ENCODE measurements around the gene VRK1.
"Not testable (repeated sequence)": the region's sequence is repeated elsewhere in the genome, so short reads cannot be mapped to it uniquely, and the experiment has no call there.

Gene VRK1, protein sequence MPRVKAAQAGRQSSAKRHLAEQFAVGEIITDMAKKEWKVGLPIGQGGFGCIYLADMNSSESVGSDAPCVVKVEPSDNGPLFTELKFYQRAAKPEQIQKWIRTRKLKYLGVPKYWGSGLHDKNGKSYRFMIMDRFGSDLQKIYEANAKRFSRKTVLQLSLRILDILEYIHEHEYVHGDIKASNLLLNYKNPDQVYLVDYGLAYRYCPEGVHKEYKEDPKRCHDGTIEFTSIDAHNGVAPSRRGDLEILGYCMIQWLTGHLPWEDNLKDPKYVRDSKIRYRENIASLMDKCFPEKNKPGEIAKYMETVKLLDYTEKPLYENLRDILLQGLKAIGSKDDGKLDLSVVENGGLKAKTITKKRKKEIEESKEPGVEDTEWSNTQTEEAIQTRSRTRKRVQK

DNA sequence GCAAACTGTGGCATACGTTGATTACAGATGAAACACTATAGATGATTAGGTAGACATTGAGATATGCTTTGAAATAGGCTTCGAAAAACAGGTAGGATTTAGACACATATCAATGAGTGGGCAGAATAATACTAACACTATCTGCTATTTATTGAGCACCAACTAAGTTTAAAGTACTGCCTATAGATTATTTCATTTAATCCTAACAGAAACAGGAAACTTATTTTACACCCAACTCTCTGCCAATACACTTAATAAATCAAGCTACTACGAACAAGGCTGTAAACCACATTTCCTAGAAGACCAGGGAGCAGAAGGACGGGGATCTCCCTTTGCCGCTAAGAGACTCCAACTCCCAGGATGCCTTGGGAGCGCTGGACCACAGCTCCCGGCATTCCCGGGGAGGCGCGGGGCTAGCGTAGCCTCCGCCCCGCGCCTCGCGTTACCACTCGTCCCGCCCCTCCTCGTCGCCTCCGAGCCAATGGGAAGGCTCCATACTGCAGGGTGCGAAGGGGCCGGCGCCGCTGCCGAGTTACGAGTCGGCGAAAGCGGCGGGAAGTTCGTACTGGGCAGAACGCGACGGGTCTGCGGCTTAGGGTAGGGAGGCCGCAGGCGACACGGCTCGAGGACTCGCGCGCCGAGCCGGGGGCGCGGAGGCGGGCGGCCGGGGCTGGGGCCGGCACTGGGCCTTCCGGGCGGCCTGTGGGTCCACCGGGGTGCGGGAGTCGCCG is at the start of gene VRK1:
VRK1 (plus strand) TSS at position 532 of the 731 bp plus-strand sequence. CDS start 36,090 bp downstream, outside the sequence.
- DNase-seq: peak; percentile 96 to 98
- TF ChIP-seq GATA1 (IDR thresholded peaks at IDR 0.05; ENCODE audit: low read depth, low read length) (no peak), POLR2A (IDR thresholded peaks at IDR 0.05; ENCODE audit: low read length) (peak; percentile 88)

DNA sequence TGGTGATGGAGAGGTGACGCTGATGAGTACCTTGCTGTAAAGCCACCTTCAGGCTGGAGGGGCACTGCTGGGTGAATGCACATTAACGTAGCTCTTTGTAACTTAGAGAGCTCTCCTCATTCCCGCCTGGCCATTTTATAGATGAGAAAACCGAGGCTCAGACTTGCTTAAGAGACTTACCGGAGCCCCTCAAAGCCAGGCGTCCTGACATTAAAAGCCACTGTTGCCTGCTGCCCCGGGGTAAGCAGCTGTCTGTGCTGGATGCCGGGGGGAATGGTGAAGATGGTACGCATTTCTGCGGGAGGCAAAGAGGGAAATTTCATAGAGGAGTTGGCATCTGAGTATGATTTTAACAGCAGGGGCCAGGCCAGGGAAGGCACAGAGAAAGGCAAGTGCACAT is 49.6 kb upstream of the VRK1 start:
- no peak for DNase-seq
- TF ChIP-seq POLR2A (IDR thresholded peaks at IDR 0.05; ENCODE audit: low read length) (no peak), GATA1 (IDR thresholded peaks at IDR 0.05; ENCODE audit: low read depth, low read length) (no peak)

DNA sequence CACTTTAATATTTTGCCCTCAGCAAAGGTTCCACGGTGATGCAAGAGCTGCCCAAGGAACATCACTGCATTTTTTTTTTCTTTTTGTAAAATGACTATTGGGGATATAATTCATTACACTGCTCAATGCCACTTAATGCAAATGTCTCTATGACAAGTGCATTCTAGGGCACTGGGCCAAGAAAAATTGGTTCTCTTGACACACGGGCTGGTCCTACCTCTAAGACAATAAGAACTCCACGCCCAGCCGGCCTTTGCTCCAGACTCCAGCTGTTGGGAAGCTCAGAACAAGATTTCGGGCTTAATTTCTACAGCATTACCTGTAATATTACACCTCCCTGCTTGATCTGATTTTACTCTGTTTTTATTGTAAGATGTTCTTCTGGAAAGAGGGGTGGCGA is 48.8 kb upstream of the VRK1 start:
- no peak for TF ChIP-seq GATA1 (IDR thresholded peaks at IDR 0.05; ENCODE audit: low read depth, low read length)
- TF ChIP-seq POLR2A (IDR thresholded peaks at IDR 0.05; ENCODE audit: low read length): no peak
- DNase-seq: no peak

DNA sequence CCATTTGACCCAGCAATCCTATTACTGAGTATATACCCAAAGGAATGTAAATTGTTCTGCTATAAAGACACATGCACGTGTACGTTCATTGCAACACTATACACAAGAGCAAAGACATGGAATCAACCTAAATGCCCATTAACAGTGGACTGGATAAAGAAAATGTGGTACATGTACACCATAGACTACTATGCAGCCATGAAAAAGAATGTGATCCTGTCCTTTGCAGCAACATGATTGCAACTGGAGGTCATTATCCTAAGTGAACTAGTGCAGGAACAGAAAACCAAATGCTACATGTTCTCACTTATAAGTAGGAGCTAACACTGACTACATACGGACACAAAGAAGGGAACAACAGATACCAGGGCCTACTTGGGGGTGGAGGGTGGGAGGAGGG is 45.7 kb upstream of the VRK1 start:
- TF ChIP-seq GATA1 (IDR thresholded peaks at IDR 0.05; ENCODE audit: low read depth, low read length) (no peak), POLR2A (IDR thresholded peaks at IDR 0.05; ENCODE audit: low read length) (no peak)
- no peak for DNase-seq

DNA sequence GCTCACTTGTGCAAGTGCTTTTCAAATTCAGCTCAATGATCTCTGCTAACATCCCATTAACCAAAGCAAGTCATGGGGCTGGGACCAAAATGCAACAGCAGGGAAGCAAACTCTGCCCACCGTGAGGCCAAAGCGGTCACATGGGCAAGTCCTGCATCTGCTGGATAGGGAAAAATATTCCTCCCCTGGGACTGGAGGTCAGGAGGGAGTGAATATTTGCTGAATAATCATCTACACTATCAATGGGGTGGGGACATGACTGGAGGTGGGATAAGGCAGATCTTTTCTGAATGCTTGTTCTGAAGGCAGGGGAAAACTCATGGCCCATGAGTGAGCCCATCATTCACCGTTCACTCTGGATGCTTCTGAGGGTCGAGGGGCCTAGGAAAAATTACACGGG is 45.1 kb upstream of the VRK1 start:
- TF ChIP-seq GATA1 (IDR thresholded peaks at IDR 0.05; ENCODE audit: low read depth, low read length) (no peak), POLR2A (IDR thresholded peaks at IDR 0.05; ENCODE audit: low read length) (no peak)
- DNase-seq: no peak

DNA sequence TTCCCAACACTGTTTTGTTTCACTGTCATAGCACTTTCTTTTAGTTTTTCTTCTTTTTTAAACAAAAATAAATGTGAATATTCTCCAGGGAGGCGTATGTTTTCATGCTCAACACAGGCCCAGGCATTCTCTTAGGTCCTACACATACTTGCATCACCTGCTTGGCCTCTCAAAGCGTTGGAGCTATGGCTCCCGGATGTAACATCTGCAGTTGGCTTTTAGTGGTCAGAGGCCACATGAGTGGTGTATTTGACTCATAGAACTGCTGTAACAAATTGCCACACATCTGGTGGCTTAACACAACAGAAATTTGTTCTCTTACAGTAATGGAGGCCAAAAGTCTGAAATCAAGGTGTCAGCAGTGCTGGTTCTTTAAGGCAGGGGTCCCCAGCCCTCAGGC is 44.6 kb upstream of the VRK1 start:
- DNase-seq: no peak
- TF ChIP-seq POLR2A (IDR thresholded peaks at IDR 0.05; ENCODE audit: low read length): no peak
- TF ChIP-seq GATA1 (IDR thresholded peaks at IDR 0.05; ENCODE audit: low read depth, low read length): no peak

DNA sequence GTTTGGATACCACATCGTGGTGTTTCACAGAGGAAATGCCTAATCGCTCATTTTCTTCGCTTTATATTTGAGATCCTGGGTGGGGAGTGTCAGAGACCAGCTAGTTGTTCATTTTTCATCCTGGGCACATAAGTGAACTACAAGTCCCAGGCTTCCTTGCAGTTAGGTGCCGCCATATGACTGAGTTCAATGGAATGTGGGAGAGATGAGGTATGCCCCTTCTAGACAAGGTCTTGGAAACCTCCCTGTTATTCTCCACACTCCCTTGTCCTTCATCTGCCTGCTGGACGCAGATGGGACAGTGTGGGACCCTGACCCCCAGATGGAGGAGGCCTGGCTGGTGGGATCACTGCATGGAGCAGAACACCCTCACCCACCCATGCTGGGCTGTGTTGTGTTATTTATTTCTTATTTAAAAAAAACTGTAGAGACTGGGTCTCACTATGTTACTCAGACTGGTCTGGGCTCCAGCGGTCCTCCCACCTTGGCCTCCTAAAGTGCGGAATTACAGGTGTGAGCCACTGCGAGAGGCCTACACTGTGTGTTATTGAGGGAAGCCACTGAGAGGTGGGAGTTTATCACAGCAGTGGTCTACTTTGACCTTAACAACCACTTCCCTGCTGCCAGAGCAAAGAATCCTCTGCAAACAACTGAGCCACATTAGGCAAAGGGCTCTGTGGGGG is 42.9 kb upstream of the VRK1 start:
- TF ChIP-seq GATA1 (IDR thresholded peaks at IDR 0.05; ENCODE audit: low read depth, low read length) (no peak), POLR2A (IDR thresholded peaks at IDR 0.05; ENCODE audit: low read length) (no peak)
- DNase-seq: no peak

DNA sequence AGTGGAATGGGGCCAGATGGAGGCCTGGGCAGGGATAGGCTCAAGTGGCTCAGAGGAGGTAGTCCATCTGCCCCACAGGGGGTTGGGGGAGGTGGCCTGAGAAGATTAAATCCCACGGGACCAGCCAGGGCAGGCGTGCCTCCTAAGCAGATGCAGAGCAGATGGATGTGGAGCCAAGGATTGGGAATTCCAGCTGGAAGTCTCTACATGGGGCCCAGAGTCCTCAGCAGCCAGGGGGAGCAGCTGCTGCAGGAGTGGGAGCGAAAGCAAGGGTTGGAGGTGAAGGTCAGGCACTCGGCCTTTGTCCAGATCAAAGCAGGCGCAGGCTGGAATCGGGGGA is 42.4 kb upstream of the VRK1 start:
- no peak for DNase-seq
- no peak for TF ChIP-seq POLR2A (IDR thresholded peaks at IDR 0.05; ENCODE audit: low read length)
- TF ChIP-seq GATA1 (IDR thresholded peaks at IDR 0.05; ENCODE audit: low read depth, low read length): no peak

DNA sequence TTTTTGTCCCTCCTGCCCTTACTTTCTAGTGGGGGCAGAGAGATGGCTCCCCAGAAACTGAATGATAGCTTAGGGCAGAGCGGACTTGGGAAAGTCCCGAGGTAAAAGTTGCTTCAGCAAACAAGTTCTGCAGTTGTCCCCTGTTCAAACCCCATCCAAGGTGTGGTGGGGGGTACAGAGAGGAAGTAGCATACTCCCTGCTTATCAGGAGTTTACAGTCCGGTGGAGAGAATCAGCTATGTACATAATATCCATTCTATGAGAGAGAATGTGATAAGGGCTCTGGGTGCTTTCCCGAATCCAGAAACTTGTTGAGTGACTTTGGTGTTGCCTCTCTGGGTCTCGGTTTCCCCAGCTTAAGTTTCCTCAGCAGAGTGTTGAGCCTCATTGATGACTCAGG is 40.4 kb upstream of the VRK1 start:
- DNase-seq: peak in 1 of 2 experiments; percentile 50
- no peak for TF ChIP-seq POLR2A (IDR thresholded peaks at IDR 0.05; ENCODE audit: low read length)
- no peak for TF ChIP-seq GATA1 (IDR thresholded peaks at IDR 0.05; ENCODE audit: low read depth, low read length)

DNA sequence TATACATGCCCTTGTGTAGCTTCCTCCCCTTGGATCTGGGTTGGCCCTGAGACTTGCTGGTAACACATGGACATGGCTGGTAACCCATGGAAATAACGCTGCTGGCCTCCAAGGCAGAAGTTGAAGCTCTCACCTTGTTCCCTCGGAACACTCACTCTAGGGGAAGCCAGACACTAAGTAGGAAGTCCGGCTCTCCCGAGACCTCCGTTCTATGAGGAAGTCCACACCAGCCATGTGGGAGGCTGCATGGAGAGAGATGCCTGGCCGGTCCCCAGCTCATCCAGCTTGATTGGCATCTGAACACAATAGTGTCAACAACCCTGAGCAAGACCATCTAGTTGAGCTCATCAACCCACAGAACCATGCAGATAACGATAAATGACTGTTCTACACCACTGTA is 39.7 kb upstream of the VRK1 start:
- no peak for DNase-seq
- TF ChIP-seq GATA1 (IDR thresholded peaks at IDR 0.05; ENCODE audit: low read depth, low read length): no peak
- TF ChIP-seq POLR2A (IDR thresholded peaks at IDR 0.05; ENCODE audit: low read length): no peak

DNA sequence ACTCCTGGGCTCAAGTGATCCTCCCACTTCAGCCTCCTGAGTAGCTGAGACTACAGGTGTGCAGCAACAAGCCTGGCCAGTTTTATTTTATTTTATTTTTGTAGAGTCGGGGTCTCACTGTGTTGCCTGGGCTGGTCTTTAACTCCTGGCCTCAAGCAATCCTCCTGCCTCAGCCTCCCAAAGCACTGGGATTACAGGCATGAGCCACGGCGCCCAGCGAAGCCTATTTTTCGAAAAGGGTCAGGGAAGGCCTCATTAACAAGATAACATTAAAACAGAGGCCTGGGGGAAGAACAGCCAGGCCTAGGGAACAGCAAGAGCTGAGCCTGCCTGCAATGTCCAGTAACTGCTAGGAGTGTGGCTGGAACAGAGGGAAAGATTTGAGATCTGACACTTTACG is 36.1 kb upstream of the VRK1 start:
- no peak for DNase-seq
- no peak for TF ChIP-seq POLR2A (IDR thresholded peaks at IDR 0.05; ENCODE audit: low read length)
- TF ChIP-seq GATA1 (IDR thresholded peaks at IDR 0.05; ENCODE audit: low read depth, low read length): no peak

DNA sequence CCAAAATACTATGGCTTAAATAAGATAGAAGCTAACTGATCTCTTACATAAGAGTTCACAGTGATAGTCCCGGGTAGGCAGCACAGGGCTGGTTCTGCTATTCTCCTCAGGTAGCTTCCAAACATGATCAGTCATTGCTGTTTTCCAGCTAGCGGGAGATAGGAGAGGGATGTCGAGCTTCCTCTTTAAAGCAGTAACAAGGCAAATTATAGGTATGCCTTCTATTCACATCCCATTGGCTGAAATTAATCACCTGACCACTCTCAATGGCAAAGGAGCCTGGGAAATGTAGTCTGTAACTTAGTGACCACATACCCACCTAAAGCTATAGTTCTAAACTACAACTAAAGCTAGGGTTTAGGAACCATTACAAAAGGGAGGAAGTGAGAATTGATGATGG is 34.5 kb upstream of the VRK1 start:
- peak; percentile 62 to 68 for DNase-seq

DNA sequence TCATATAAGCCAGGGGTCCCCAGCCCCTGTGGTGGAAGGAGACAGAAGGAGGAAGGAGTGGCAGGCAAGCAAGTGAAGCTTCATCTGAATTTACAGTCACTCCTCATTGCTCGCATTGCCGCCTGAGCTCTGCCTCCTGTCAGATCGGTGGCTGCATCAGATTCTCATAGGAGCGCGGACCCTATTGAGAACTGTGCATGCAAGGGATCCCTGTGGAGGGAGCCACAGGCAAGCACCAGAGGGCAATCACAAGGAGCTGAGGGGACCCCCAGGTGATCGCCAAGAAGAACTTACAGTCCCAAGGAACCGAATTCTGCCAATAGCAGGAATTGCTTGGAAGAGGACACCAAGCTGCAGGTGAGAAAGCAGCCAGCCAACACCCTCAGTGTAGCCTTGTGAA is 33.2 kb upstream of the VRK1 start:
- TF ChIP-seq POLR2A (IDR thresholded peaks at IDR 0.05; ENCODE audit: low read length) (no peak), GATA1 (IDR thresholded peaks at IDR 0.05; ENCODE audit: low read depth, low read length) (no peak)
- no peak for DNase-seq

More for the DNA sequence above, 34.5 kb upstream of the VRK1 start:
- TF ChIP-seq POLR2A (IDR thresholded peaks at IDR 0.05; ENCODE audit: low read length) (no peak), GATA1 (IDR thresholded peaks at IDR 0.05; ENCODE audit: low read depth, low read length) (no peak)

DNA sequence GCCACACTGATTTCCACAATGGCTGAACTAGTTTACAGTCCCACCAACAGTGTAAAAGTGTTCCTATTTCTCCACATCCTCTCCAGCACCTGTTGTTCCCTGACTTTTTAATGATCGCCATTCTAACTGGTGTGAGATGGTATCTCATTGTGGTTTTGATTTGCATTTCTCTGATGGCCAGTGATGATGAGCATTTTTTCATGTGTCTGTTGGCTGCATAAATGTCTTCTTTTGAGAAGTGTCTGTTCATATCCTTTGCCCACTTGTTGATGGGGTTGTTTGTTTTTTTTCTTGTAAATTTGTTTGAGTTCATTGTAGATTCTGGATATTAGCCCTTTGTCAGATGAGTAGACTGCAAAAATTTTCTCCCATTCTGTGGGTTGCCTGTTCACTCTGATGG is 32.0 kb upstream of the VRK1 start:
- DNase-seq: not testable (repeated sequence)

Data from erythroblast (primary cell).